Measurements from ENCODE around the gene MYCBP2.
"Not testable (repeated sequence)": the region's sequence is repeated elsewhere in the genome, so short reads cannot be mapped to it uniquely, and the experiment has no call there.

The MYCBP2 gene

GRCh38 chr13:77299587-77299986, 27.3 kb downstream of the MYCBP2 start:
- no peak overlapping the region for H3K4me3 ChIP-seq (ENCODE audit: low read depth, low read length)
- no peak for DNase-seq (ENCODE audit: low read depth, low spot score)
- CTCF ChIA-PET: interaction anchor here (0.9 to 1.7 kb wide), 2 partner anchors 10 to 11 kb away, joined by 3 read pairs; no protein-coding TSS in a partner anchor
- no peak for TF ChIP-seq CTCF (IDR thresholded peaks at IDR 0.05; ENCODE audit: insufficient read depth, low read length, missing control alignments)
- POLR2A ChIA-PET: no interaction called here

GRCh38 chr13:77298426-77298825, 28.5 kb downstream of the MYCBP2 start:
- no peak overlapping the region for H3K4me3 ChIP-seq (ENCODE audit: low read depth, low read length)
- no peak for TF ChIP-seq CTCF (IDR thresholded peaks at IDR 0.05; ENCODE audit: insufficient read depth, low read length, missing control alignments)
- POLR2A ChIA-PET: no interaction called here
- CTCF ChIA-PET: no interaction called here
- DNase-seq (ENCODE audit: low read depth, low spot score): no peak

GRCh38 chr13:77291774-77292173, 35.1 kb downstream of the MYCBP2 start:
- CTCF ChIA-PET: no interaction called here
- no peak overlapping the region for H3K4me3 ChIP-seq (ENCODE audit: low read depth, low read length)
- no peak for DNase-seq (ENCODE audit: low read depth, low spot score)
- POLR2A ChIA-PET: no interaction called here
- TF ChIP-seq CTCF (IDR thresholded peaks at IDR 0.05; ENCODE audit: insufficient read depth, low read length, missing control alignments): no peak

- TF ChIP-seq CTCF (IDR thresholded peaks at IDR 0.05; ENCODE audit: insufficient read depth, low read length, missing control alignments): no peak
- ChIA-PET POLR2A (no interaction called here), CTCF (no interaction called here)
- no peak for DNase-seq (ENCODE audit: low read depth, low spot score)
- H3K4me3 ChIP-seq (ENCODE audit: low read depth, low read length): no peak overlapping the region
Measured at GRCh38 chr13:77290342-77290741, 36.6 kb downstream of the MYCBP2 start.

GRCh38 chr13:77289851-77290250, 37.0 kb downstream of the MYCBP2 start:
- CTCF ChIA-PET: no interaction called here
- H3K4me3 ChIP-seq (ENCODE audit: low read depth, low read length): no peak overlapping the region
- no peak for TF ChIP-seq CTCF (IDR thresholded peaks at IDR 0.05; ENCODE audit: insufficient read depth, low read length, missing control alignments)
- no peak for DNase-seq (ENCODE audit: low read depth, low spot score)
- POLR2A ChIA-PET: no interaction called here

- CTCF ChIA-PET: interaction anchor here (1.3 kb wide), 1 partner anchor 11 kb away, joined by 3 read pairs; no protein-coding TSS in a partner anchor
- POLR2A ChIA-PET; H3K4me3 ChIP-seq (ENCODE audit: low read depth, low read length); DNase-seq (ENCODE audit: low read depth, low spot score): not testable (repeated sequence)
Measured at GRCh38 chr13:77285632-77286031, 41.3 kb downstream of the MYCBP2 start.

GRCh38 chr13:77285098-77285497, 41.8 kb downstream of the MYCBP2 start:
- TF ChIP-seq CTCF (IDR thresholded peaks at IDR 0.05; ENCODE audit: insufficient read depth, low read length, missing control alignments): no peak
- H3K4me3 ChIP-seq (ENCODE audit: low read depth, low read length): no peak overlapping the region
- no peak for DNase-seq (ENCODE audit: low read depth, low spot score)
- ChIA-PET POLR2A (no interaction called here), CTCF (no interaction called here)

All from AG04449 (cell line).